ENCODE measurements around the gene CCSER1. TPM values are rescaled to one million over a fixed set of nuclear protein-coding genes. Genes with fewer than 3 reads are reported as not detected.

CCSER1 gene
- total and polyA plus RNA-seq, 2 of the 8 experiments (the other 6 are each of a cell fraction or from before 2014, with no cell fraction given) = 0.26 to 0.84 TPM

DNA sequence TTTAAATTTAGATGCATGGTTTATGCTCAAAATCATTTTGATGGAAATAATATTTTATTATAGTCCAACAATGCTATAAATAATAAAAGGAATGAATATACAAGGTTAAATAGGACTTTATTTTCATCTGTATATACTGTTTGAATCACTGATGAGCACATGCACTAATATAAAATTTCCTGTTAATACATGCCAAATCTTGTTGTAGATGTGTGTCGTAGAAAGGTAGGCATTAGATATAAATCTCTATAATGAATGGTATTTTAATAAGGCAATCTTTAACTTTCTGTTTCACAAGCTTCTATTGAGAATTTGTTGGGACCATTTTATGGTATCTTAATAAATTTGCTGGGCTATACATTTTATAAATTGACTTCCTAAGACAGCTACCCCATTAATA, 868.8 kb downstream of the CCSER1 start:
- H3K23me2 ChIP-seq (ENCODE audit: low read depth, low read length) = no peaks in the 10 kb centered on the region
- H4K8ac ChIP-seq (ENCODE audit: extremely low read depth, insufficient read depth, low read length) = no peak overlapping the region
- no peak overlapping the region for H2BK5ac ChIP-seq (ENCODE audit: low read depth, low read length)
- H2BK15ac ChIP-seq (ENCODE audit: low read length) = no peak overlapping the region
- POLR2A ChIA-PET (ENCODE audit: partially characterized antibody) = no interaction called here
- CTCF ChIA-PET (ENCODE audit: partially characterized antibody) = no interaction called here
- no peak overlapping the region for H2AFZ ChIP-seq (ENCODE audit: low read length)
- FAIRE-seq = no peak
- H2BK20ac ChIP-seq (ENCODE audit: low read length) = no peak overlapping the region
- no peak overlapping the region for H3K4me2 ChIP-seq (ENCODE audit: insufficient read depth in 1 of 2, low read depth in 2 of 2, low read length in 2 of 2)
- no peak overlapping the region for H3K4ac ChIP-seq (replicated peaks; ENCODE audit: insufficient read length, low read depth, low read length)
- no peak overlapping the region for H3K23ac ChIP-seq (ENCODE audit: insufficient read length)
- H3K79me1 ChIP-seq (ENCODE audit: low read depth, low read length) = no peaks in the 10 kb centered on the region
- H3K79me2 ChIP-seq (ENCODE audit: control insufficient read depth in 1 of 2, insufficient read depth in 2 of 2, low read length in 2 of 2) = no peaks in the 10 kb centered on the region
- H3K18ac ChIP-seq (ENCODE audit: extremely low read depth, low read length) = no peak overlapping the region
- no peak overlapping the region for H4K5ac ChIP-seq (ENCODE audit: insufficient read length, low read depth, low read length)
- H3K27me3 ChIP-seq (replicated peaks in 1 of 4; ENCODE audit: control insufficient read depth in 3 of 4, extremely low read depth in 1 of 4, insufficient read depth in 3 of 4, low read length in 3 of 4) = no peaks in the 10 kb centered on the region
- H2AK5ac ChIP-seq (ENCODE audit: low read depth, low read length) = no peak overlapping the region
- DNase-seq (ENCODE audit: low read depth in 1 of 2, low spot score in 2 of 2) = no peak
- H3K4me3 ChIP-seq (ENCODE audit: extremely low read depth in 1 of 4, insufficient read depth in 2 of 4, low read depth in 3 of 4, low read length in 4 of 4) = no peak overlapping the region
- no peak overlapping the region for H4K91ac ChIP-seq (replicated peaks; ENCODE audit: insufficient read length, low read length)
- H3K4me1 ChIP-seq (replicated peaks in 1 of 4; ENCODE audit: control insufficient read depth in 3 of 4, insufficient read depth in 4 of 4, low read length in 3 of 4) = peaks cover 0 to 2% (median 0%) of the 10 kb centered on the region in 4 experiments; a peak in 1 of 7 replicates
- H3K9me3 ChIP-seq (ENCODE audit: insufficient read depth in 2 of 2, low read depth in 1 of 2, low read length in 1 of 2) = no peaks in the 10 kb centered on the region
- H3K9ac ChIP-seq (replicated peaks in 1 of 4; ENCODE audit: extremely low read depth in 1 of 4, low read depth in 3 of 4, low read length in 3 of 4) = no peak overlapping the region
- no peak overlapping the region for H3K27ac ChIP-seq (ENCODE audit: low read depth, low read length)
- H3K36me3 ChIP-seq (ENCODE audit: control insufficient read depth in 2 of 4, insufficient read depth in 4 of 4, low read length in 3 of 4) = no peaks in the 10 kb centered on the region
- H4K20me1 ChIP-seq (replicated peaks in 1 of 2; ENCODE audit: control insufficient read depth in 1 of 2, insufficient read depth in 2 of 2, low read length in 2 of 2) = no peaks in the 10 kb centered on the region
- H2BK12ac ChIP-seq (ENCODE audit: low read depth, low read length) = no peak overlapping the region
- no peak overlapping the region for H3K14ac ChIP-seq (ENCODE audit: insufficient read length)
- no peak overlapping the region for H3K56ac ChIP-seq (replicated peaks; ENCODE audit: insufficient read length, low read depth, low read length)
- H2BK120ac ChIP-seq (replicated peaks; ENCODE audit: low read depth, low read length) = no peak overlapping the region
- 83% methylated on average over 1 of the region's 1 CpG; no CpG with 5 or more reads in 1 of the 2 experiments for whole genome bisulfite sequencing, 2 experiments (ENCODE audit: extremely low coverage in 1 of 2, insufficient coverage in 1 of 2, insufficient read length in 1 of 2, insufficient replicate concordance in 2 of 2, low coverage in 1 of 2, low lambda C conversion rate in 2 of 2, missing lambda C conversion rate in 1 of 2)
- TF ChIP-seq TAF7 (optimal IDR thresholded peaks at IDR 0.05; ENCODE audit: borderline replicate concordance, low read depth, low read length) (no peak), CREB1 (IDR thresholded peaks at IDR 0.05) (no peak)
- TF ChIP-seq, protein P1, sequence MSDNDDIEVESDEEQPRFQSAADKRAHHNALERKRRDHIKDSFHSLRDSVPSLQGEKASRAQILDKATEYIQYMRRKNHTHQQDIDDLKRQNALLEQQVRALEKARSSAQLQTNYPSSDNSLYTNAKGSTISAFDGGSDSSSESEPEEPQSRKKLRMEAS (IDR thresholded peaks at IDR 0.05) = no peak
